Adrenal gland (tissue), 12 donors: ENCODE data around the gene CDO1. TPM values are rescaled to one million over a fixed set of nuclear protein-coding genes. Genes with fewer than 3 reads are reported as not detected.

Experiments
- DNase-seq, 7 donors: peaks; one replicate each; pipeline ENCODE4 v3.0.0-alpha.2; 2019 to 2020
- H3K27ac ChIP-seq, 5 donors: fragments of 200-600 bp; sonication (generic) in 4 of 5; 1 replicate in 3 of 5; 2 replicates in 2 of 5; pipeline versions ENCODE4 v1.5.1 to v1.8.0; 2016 to 2020; ENCODE audit warnings: mild to moderate bottlenecking in 1 of 5
- H3K27me3 ChIP-seq: fragments of 200-600 bp; 2 replicates; pipeline ENCODE4 v1.8.0; 2021
- H3K36me3 ChIP-seq, 2 donors: fragments of 200-600 bp; replicated peaks in 1 of 2; 1 replicate in 1 of 2; 2 replicates in 1 of 2; pipeline versions ENCODE4 v1.5.1 to v1.8.0; 2018 to 2022
- H3K4me1 ChIP-seq, 2 donors: fragments of 200-600 bp; replicated peaks in 1 of 2; 1 replicate in 1 of 2; 2 replicates in 1 of 2; pipeline versions ENCODE4 v1.5.1 to v1.8.0; 2018 to 2021
- H3K4me3 ChIP-seq, 4 donors: fragments of 200-600 bp; sonication (generic) in 3 of 4; one replicate each; pipeline ENCODE4 v1.5.1; 2016 to 2018
- H3K9me3 ChIP-seq, 3 donors: fragments of 200-600 bp; sonication (generic) in 1 of 3; replicated peaks in 1 of 3; 1 replicate in 2 of 3; 2 replicates in 1 of 3; pipeline versions ENCODE4 v1.5.1 to v1.8.0; 2016 to 2021
- CTCF ChIP-seq, 6 experiments: fragments of 450-650 bp in 4 of 6; fragments of 200-600 bp in 2 of 6; sonication (generic) in 1 of 6; IDR thresholded peaks; 1 replicate in 5 of 6; 2 replicates in 1 of 6; pipeline versions ENCODE4 v1.5.1 to v1.8.0; 2016 to 2021; ENCODE audit warnings: antibody characterized with exemption in 6 of 6, mild to moderate bottlenecking in 2 of 6, moderate library complexity in 1 of 6
- POLR2A ChIP-seq, 2 donors: fragments of 450-650 bp; IDR thresholded peaks; one replicate each; pipeline ENCODE4 v1.6.1; 2017; ENCODE audit warnings: antibody characterized with exemption in 2 of 2, mild to moderate bottlenecking in 2 of 2, moderate library complexity in 1 of 2
- WGBS, 4 donors: extraction: QIAGEN DNeasy Blood & Tissue Kit in 2 of 4; methylation state at CpG; one replicate each; pipeline versions ENCODE4 v1.1.5 to v1.1.7; 2013 to 2017; 5-methylcytosine and 5-hydroxymethylcytosine counted together
- intact Hi-C, 2 donors: fragments of 100-400 bp; cut with DNase I; formaldehyde crosslinking; loops; one replicate each; pipeline versions ENCODE4 v1.14.1 to v1.15.0; 2022 to 2023
- polyA plus RNA-seq, 3 donors: library from polyadenylated mRNA; stranded (reverse); fragments of 200-250 nt in 2 of 3; fragments of 350-450 nt in 1 of 3; fragmentation: Illumina TruSeq in 1 of 3; extraction: RNeasy Lipid Tissue Mini Kit (QIAGEN cat#74804) in 1 of 3; gene quantifications; one replicate each; pipeline ENCODE4 v1.2.3, GENCODE V29; 2013 to 2014
- total RNA-seq, 9 donors: library from RNA; depleted of rRNA in 4 of 9; stranded (reverse); fragments of >200 nt in 4 of 9; fragments of 120-200 nt in 1 of 9; fragmentation: NEBNext Ultra II Directional in 1 of 9; extraction: Animal tissue kit (Norgen Biotek cat#: 25700) in 1 of 9; gene quantifications; one replicate each; pipeline versions ENCODE4 v1.1.0 to v1.2.4, GENCODE V29; 2013 to 2023
- donor health status: healthy with polysubstance abuse.
- donor health status: Bipolar disorder and iron deficiency.
- donor health status: DM: yes; HTN: yes; CAD: no.
- donor health status: DM: no; HTN: no; CAD: no.
- donor health status: DM: no; HTN: no; CAD: no.
- donor health status: DM: yes; HTN: yes; CAD: no.

Gene CDO1
- total and polyA plus RNA-seq, 12 donors: 7.5 to 87.3 (median 19.9) TPM

DNA sequence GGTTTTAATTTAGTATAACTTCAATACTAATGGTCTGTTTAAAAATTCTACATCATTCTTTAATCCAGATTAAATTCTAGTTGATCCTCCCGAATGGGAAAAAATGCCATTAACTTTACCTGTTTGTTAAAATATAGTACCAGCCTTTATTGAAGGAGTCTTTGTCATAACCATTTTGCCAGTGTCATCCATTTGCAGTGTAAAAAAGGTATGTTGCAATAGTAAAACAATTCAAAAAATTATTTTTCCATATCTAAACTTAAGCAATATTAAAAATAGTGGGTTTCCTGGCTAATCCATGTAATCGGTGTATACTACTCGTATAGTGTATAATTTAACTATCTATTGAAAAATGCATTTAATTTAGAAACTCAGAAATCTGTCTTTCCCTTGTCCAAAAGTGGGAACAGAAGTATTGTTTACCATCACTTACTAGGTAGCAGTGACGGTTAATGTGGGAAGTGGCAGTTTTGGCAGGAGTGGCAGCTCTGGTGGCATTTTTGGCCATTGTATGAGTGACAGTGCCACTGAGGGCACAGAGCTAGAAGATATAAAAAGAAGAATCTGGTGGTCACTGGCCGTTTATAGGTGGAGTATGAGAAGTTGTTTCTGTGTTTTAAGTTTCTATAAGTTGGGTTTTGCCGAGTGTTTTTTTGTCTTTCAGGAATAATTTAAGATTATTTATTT, 27.1 kb upstream of the CDO1 start:
- peaks cover 17 to 41% of the 10 kb centered on the region in 2 donors for H3K4me1 ChIP-seq

DNA sequence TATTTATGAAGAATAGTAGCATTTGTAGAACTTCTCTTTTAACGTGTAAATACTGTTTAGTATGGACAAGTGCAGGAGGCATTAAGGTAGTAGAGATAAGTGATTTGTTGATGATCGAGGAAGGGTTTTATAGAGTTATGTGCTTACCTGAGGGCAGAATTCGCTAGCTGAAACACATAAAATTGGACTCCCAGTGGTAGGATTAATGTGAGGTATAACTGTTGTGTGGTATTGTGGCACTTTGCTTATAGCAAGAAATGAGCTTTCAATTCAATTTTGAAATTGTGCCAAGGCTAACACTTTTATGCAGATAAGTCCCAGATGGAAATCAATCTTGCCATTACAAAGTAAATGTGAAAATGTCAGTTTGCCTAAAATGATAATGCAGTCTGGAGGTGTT, 26.5 kb upstream of the CDO1 start:
- no peak for DNase-seq
- TF ChIP-seq POLR2A (IDR thresholded peaks at IDR 0.05): no peak
- no peak for TF ChIP-seq CTCF (IDR thresholded peaks at IDR 0.05)
- Histone ChIP-seq H3K4me3 (peak overlapping the region in 3 of 4 donors; percentile 38 to 93 (median 91)), H3K36me3 (no peaks in the 10 kb centered on the region), H3K27ac (peak overlapping the region in 1 of 5 donors; percentile 95), H3K4me1 (peaks cover 17 to 47% of the 10 kb centered on the region in 2 donors), H3K27me3 (no peaks in the 10 kb centered on the region), H3K9me3 (no peaks in the 10 kb centered on the region)
- 2 to 17% (median 14%) methylated on average over 3 of the region's 3 CpGs for WGBS, 4 donors
- intact Hi-C loops: no loop called here

More for the DNA sequence above, 27.1 kb upstream of the CDO1 start:
- intact Hi-C loops: no loop called here
- TF ChIP-seq CTCF (IDR thresholded peaks at IDR 0.05): no peak
- no peak for TF ChIP-seq POLR2A (IDR thresholded peaks at IDR 0.05)
- H3K9me3 ChIP-seq: no peaks in the 10 kb centered on the region
- no peaks in the 10 kb centered on the region for H3K27me3 ChIP-seq
- H3K4me3 ChIP-seq: peak overlapping the region in 1 of 4 donors; percentile 93
- WGBS, 4 donors: 79 to 81% (median 80%) methylated on average over 6 of the region's 6 CpGs
- no peak overlapping the region for H3K27ac ChIP-seq
- DNase-seq: no peak
- H3K36me3 ChIP-seq: no peaks in the 10 kb centered on the region

DNA sequence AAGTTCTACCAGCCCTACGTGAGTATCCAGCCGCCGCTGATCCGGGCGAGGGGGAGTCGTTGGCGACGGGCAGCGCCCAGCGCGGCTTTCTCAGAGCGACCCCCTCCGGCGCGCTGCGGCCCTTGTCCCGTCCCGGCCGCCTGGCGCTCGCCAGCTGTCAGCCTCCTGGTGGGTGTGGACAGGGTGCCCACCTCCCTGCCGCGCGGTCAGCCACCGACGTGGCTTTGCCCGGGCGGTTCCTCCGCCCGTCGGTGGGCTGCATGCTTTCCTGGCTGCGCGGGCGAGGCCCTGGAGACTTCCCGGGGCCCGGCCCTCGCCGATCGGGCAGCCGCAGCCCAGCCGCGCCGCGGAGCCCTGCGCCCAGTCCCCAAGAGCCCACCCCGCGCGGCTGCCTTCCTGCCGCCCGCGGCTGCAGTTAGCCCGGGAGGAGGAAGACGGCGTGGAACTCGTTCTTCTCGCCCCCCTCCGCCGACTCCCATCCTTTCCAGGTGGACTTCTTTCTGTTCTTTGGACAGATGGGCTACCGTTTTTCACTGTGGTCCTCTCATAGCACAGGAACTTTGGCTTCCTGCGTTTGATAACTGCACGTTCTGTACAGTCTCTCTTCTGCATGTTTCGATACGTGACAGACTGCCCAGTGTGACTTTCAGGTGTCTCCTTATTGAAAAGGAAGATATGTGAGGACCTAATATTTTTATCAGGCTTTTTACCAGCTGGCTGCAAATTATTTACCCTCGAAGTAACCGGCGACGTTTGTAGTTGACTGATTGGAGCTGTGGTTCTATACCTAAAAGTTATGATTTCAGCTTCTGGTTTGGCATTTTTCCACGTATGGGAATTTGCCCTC, 25.9 kb upstream of the CDO1 start:
- Histone ChIP-seq H3K27me3 (no peaks in the 10 kb centered on the region), H3K4me1 (peaks cover 17 to 52% of the 10 kb centered on the region in 2 donors), H3K36me3 (peaks cover 0 to 6% of the 10 kb centered on the region in 2 donors), H3K9me3 (no peaks in the 10 kb centered on the region), H3K27ac (peak overlapping the region; percentile 81 to 97 (median 84)), H3K4me3 (peak overlapping the region; percentile 18 to 93 (median 64))
- 0 to 1% (median 0%) methylated on average over 12 to 68 of the region's 68 CpGs for WGBS, 4 donors
- intact Hi-C loops: no loop called here
- peak in 3 of 7 donors; percentile 14 to 60 (median 31) for DNase-seq
- TF ChIP-seq POLR2A (IDR thresholded peaks at IDR 0.05): no peak
- TF ChIP-seq CTCF (IDR thresholded peaks at IDR 0.05): peak in 1 of 6 experiments; percentile 27

- TF ChIP-seq CTCF (IDR thresholded peaks at IDR 0.05): peak in 1 of 6 experiments; percentile 7
- peak; percentile 84 to 95 for TF ChIP-seq POLR2A (IDR thresholded peaks at IDR 0.05)
Observed at GRCh38 chr5:115841382-115842088, 25.1 kb upstream of the CDO1 start, which contains the start of the genes AP3S1 and ATG12. TSS of gene AP3S1 (plus strand) at chr5:115841935. CDS start at chr5:115842038, 103 bp downstream. TSS of gene ATG12 (minus strand) at chr5:115841565. CDS start at chr5:115841552, 13 bp downstream.

More at GRCh38 chr5:115841382-115842088, 25.1 kb upstream of the CDO1 start, which contains the start of the genes AP3S1 and ATG12:
- Histone ChIP-seq H3K27me3 (no peaks in the 10 kb centered on the region), H3K27ac (peak within 1 kb of the TSS; percentile 81 to 97 (median 84)), H3K4me3 (peak within 1 kb of the TSS; percentile 72 to 93 (median 91)), H3K4me1 (peaks cover 17 to 55% of the 10 kb centered on the region in 2 donors), H3K36me3 (peaks cover 0 to 14% of the 10 kb centered on the region in 2 donors), H3K9me3 (no peaks in the 10 kb centered on the region)
- 0 to 10% (median 4%) methylated on average over 23 to 65 of the region's 65 CpGs for WGBS, 4 donors
- peak; percentile 92 to 95 (median 92) for DNase-seq
- intact Hi-C loops: no loop called here
